HL-60 (cell line): ENCODE measurements around the gene DHTKD1.

Experiments
- DNase-seq, 2 experiments: peaks; one replicate each; pipeline ENCODE4 v3.0.0-alpha.2; 2010 to 2020; ENCODE audit warnings: low read depth in 1 of 2, low spot score in 1 of 2
- H3K27ac ChIP-seq: fragments of 250-450 bp; sonication (Bioruptor Pico); replicated peaks from 2 replicates; pipeline ENCODE4 v1.5.1; 2020; ENCODE audit warnings: mild to moderate bottlenecking, moderate library complexity
- H3K27me3 ChIP-seq: fragments of 250-450 bp; sonication (Bioruptor Pico); 2 replicates; pipeline ENCODE4 v1.5.1; 2021; ENCODE audit warnings: mild to moderate bottlenecking, moderate library complexity; ENCODE audit not compliant: insufficient read depth, poor library complexity, severe bottlenecking
- H3K4me3 ChIP-seq: replicated peaks from 2 replicates; pipeline ENCODE4 v1.5.1; 2011; ENCODE audit warnings: mild to moderate bottlenecking, control low read depth, low read length; ENCODE audit not compliant: insufficient read depth
- CTCF ChIP-seq: IDR thresholded peaks from one replicate; pipeline ENCODE4 v1.5.1; 2011; ENCODE audit warnings: low read length, control low read depth, inconsistent platforms; ENCODE audit not compliant: insufficient read depth
- GABPA ChIP-seq: IDR thresholded peaks from 2 replicates; pipeline ENCODE4 v1.6.1; 2012; ENCODE audit warnings: low read depth
- POLR2AphosphoS5 ChIP-seq: IDR thresholded peaks from 2 replicates; pipeline ENCODE4 v1.6.1; 2012; ENCODE audit warnings: low read depth
- SPI1 ChIP-seq: IDR thresholded peaks from 2 replicates; pipeline ENCODE4 v1.6.1; 2012; ENCODE audit warnings: low read depth, mild to moderate bottlenecking, borderline replicate concordance
- TF ChIP-seq, protein P1 (sequence below): IDR thresholded peaks from 2 replicates; pipeline ENCODE4 v1.6.1; 2012; ENCODE audit warnings: low read depth; ENCODE audit not compliant: insufficient replicate concordance

DHTKD1 gene

DNA sequence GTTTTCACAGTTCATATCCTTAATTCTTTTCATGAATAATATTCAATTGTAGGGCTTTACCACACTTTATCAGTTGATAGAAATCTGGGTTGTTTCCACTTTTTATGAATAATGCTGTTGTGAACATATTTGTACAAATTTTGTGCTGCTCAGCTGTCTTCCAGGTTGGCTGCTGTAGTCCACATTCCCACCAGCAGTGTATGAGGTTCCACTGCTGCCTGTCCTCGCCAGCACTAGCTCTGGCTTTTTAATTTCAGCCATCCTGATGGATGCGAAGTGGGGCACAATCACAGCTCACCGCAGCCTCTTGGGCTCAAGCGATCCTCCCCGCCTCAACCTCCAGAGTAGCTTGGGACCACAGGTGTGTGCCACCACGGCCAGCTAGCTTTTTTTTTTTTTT, 94.2 kb downstream of the DHTKD1 start:
- Histone ChIP-seq H3K4me3 (no peak overlapping the region), H3K27me3 (no peaks in the 10 kb centered on the region), H3K27ac (no peak overlapping the region)
- TF ChIP-seq, protein P1, sequence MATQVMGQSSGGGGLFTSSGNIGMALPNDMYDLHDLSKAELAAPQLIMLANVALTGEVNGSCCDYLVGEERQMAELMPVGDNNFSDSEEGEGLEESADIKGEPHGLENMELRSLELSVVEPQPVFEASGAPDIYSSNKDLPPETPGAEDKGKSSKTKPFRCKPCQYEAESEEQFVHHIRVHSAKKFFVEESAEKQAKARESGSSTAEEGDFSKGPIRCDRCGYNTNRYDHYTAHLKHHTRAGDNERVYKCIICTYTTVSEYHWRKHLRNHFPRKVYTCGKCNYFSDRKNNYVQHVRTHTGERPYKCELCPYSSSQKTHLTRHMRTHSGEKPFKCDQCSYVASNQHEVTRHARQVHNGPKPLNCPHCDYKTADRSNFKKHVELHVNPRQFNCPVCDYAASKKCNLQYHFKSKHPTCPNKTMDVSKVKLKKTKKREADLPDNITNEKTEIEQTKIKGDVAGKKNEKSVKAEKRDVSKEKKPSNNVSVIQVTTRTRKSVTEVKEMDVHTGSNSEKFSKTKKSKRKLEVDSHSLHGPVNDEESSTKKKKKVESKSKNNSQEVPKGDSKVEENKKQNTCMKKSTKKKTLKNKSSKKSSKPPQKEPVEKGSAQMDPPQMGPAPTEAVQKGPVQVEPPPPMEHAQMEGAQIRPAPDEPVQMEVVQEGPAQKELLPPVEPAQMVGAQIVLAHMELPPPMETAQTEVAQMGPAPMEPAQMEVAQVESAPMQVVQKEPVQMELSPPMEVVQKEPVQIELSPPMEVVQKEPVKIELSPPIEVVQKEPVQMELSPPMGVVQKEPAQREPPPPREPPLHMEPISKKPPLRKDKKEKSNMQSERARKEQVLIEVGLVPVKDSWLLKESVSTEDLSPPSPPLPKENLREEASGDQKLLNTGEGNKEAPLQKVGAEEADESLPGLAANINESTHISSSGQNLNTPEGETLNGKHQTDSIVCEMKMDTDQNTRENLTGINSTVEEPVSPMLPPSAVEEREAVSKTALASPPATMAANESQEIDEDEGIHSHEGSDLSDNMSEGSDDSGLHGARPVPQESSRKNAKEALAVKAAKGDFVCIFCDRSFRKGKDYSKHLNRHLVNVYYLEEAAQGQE: no peak
- TF ChIP-seq CTCF: no peak
- no peak for TF ChIP-seq POLR2AphosphoS5
- no peak for TF ChIP-seq GABPA
- TF ChIP-seq SPI1: no peak
- no peak for DNase-seq

GRCh38 chr10:12164085-12164484, 95.3 kb downstream of the DHTKD1 start:
- Histone ChIP-seq H3K27ac (no peak overlapping the region), H3K27me3 (no peaks in the 10 kb centered on the region), H3K4me3 (no peak overlapping the region)
- TF ChIP-seq POLR2AphosphoS5: no peak
- TF ChIP-seq, protein P1: no peak
- no peak for TF ChIP-seq CTCF
- TF ChIP-seq SPI1: no peak
- no peak for TF ChIP-seq GABPA
- no peak for DNase-seq

DNA sequence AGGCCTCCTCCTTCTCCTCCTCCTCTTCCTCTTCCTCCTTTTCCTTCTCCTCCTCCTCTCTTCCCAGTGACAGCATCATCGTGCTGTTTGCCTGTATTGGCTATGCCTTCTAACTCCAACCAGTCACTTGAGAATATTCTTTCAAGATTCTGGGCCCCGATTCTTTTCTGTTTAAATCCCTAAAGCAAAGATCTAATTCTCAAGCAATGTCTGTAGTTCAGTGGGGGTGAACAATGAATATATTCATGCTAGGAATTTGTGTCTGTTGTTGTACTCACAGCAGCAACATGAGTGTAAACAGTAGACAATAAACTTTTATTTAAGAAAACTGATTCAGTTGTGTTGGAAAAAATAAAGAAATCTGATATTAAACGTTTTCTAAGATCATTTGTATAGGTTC, 96.3 kb downstream of the DHTKD1 start:
- Histone ChIP-seq H3K4me3 (no peak overlapping the region), H3K27me3 (no peaks in the 10 kb centered on the region), H3K27ac (no peak overlapping the region)
- DNase-seq: no peak
- TF ChIP-seq POLR2AphosphoS5: no peak
- no peak for TF ChIP-seq GABPA
- TF ChIP-seq SPI1: no peak
- TF ChIP-seq, protein P1: no peak
- TF ChIP-seq CTCF: no peak
